Stomach (tissue), 4 donors: ENCODE results near the gene MRPL12.

ENCODE experiments used
- CTCF ChIP-seq, 7 experiments: fragments of 450-650 bp in 4 of 7; fragments of 200-600 bp in 3 of 7; sonication (generic) in 3 of 7; IDR thresholded peaks; one replicate each; pipeline ENCODE4 v1.5.1; 2016 to 2019; ENCODE audit warnings: antibody characterized with exemption in 7 of 7, control low read depth in 2 of 7, mild to moderate bottlenecking in 1 of 7
- EP300 ChIP-seq: sonication (generic); formaldehyde crosslinking; IDR thresholded peaks from one replicate; pipeline ENCODE4 v1.6.1; 2017; ENCODE audit warnings: antibody characterized with exemption
- POLR2AphosphoS5 ChIP-seq, 3 donors: sonication (generic); formaldehyde crosslinking; IDR thresholded peaks; one replicate each; pipeline ENCODE4 v1.6.1; 2016; ENCODE audit warnings: antibody characterized with exemption in 3 of 3

- TF ChIP-seq CTCF (IDR thresholded peaks at IDR 0.05) (no peak), POLR2AphosphoS5 (IDR thresholded peaks at IDR 0.05) (no peak), EP300 (no peak)
Measured at GRCh38 chr17:81719410-81720266, 16.5 kb downstream of the MRPL12 start.
